CD4-positive, alpha-beta T cell treated with Interleukin-6 at 100 ng/mL for 8 hours (primary cell): ENCODE measurements around the gene NEDD1.

ENCODE experiments used
- DNase-seq: peaks from one replicate; pipeline ENCODE4 v3.0.0-alpha.2; 2020; ENCODE audit warnings: mixed read lengths, low spot score

NEDD1 gene

DNA sequence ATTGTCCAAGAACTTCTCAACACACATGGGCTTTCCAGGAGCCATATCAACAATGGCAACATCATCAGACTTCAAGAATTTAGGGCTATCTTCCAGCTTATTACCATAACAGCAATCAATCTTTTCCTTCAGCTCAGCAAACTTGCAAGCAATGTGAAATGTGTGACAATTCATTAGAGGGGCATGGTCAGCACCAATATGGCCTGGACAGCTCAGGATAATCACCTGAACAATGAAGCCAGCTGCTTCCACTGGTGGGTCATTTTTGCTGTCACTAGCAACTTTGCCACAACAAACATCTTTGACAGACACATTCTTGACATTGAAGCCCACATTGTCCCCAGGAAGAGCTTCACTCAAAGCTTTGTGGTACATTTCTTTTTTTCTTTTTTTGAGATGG lies 5.9 kb upstream of the NEDD1 start:
- DNase-seq, result no peak

DNA sequence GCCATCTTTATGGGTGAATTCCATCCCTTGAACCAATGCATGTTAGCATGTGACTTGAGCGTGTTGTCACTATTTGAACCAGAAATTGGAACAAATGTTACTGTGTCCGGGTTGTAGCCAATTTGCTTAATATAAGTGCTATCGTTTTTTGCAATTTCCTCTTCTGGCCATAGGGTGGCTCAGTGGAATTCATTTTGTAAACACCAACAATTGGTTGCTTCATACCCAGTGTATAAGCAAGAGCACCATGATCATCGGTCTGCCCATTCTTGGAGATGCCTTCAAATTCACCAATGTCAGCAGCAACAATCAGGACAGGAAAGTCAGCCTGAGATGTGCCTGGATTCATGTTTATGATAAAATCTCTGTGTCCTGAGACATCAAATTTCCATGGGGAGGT lies 5.0 kb upstream of the NEDD1 start:
- no peak for DNase-seq

DNA sequence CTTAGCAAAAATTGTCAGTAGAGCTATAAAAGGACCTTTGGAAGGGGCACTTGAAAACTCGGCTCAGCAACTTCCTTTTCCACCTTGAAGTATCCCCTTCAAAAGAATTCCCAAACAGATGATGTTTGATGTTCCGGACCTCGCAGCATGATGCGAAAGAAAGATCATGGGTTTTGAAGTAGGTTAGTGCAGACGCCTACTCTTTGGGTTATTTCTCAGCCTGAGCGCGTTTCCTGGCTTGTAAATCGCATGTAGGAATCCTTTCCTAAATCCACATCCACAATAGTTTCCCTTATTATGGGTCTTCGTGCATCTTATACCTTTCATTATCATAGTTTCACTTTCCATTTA lies 584 bp upstream of the NEDD1 start:
- DNase-seq, result no peak

DNA sequence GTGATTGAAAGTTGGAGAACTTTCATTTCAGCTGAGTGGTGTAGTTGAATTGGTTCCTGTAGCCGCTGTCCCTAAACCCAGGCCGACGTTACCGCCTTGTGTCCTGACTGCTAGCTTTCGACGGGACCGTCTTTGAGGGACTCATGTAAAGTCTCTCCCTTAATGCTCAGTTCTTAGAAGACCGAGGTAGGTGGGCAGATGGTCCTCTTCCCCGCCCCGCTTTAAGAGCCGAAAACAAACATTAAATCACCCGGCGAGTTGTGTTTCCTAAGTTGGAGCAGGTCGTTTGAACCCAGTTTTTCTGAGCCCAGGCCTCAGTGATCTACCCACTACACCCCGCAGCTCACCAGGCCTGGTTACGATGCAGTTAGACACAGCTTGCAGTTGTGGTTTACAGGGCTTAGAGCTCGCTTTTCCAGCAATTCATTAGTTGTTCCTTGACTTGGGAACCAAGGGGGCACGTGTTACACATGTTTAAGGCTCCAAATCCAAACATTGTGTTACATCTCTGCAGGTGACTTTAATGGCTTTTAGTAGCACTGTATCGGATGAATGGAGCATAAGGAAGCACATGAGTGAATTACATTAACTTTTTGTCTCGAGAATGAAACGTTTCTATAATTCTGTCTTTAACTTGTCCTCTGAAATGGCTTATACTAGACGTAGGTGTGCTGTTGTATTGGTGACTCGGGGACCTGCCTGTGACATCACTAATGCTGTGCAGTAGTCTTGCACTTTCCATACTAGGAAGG lies 790 bp downstream of the NEDD1 start:
- DNase-seq, result peak; percentile 11

- no peak for DNase-seq
These were observed 1.3 kb downstream of the NEDD1 start for GRCh38 chr12:96908423-96908675.

GRCh38 chr12:96912261-96912660 lies 5.2 kb downstream of the NEDD1 start:
- DNase-seq, result no peak

DNA sequence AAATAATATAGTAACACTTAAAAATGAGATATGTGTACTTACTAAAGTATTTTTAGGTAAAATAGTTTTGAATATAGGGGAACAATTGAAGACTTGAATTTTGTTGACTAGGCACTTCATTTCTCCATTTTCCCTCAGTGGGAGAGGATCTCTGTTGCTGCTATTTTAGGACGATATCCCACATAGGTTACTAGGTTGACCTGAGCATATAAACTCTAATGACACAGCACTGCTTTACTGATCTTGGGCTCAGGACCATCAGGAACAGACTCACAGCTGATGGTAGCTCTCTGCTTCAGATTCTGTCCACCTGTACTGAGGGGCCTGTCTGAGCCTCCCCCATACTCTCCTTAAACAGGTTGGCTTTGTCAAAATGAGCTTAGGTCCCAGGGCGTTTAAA lies 5.9 kb downstream of the NEDD1 start:
- no peak for DNase-seq

DNA sequence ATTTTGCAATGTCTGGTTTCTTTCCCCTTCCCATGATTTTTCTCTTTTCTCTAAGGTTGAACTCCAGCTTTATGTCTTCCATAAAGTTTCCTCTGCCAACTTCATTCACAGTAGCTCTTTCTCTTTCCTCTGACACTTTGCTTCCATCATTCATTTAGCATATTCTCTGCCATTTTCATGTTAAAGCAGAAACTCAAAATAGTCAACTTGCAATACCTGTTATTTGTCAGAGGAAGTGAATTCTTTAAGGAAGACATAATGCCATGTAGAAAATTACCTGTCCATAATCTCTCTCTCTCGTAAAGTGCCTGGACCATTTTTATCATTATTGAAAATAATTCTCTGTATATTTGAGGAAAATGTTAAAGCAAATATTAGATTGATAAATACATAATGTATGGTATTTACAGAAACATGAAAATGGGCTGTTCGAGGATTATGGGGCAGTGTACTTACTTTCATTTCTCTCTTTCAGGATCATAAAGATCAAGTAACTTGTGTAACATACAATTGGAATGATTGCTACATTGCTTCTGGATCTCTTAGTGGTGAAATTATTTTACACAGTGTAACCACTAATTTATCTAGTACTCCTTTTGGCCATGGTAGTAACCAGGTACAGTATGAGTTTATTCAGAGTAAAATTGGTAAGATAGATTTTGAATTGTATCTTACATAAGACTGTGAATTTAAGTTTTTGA lies 12.6 kb downstream of the NEDD1 start:
- DNase-seq, result no peak

GRCh38 chr12:96948782-96949181 lies 41.7 kb downstream of the NEDD1 start:
- no peak for DNase-seq

- no peak for DNase-seq
These were observed 72.5 kb downstream of the NEDD1 start for GRCh38 chr12:96979532-96979931.

GRCh38 chr12:96980991-96981414 lies 73.9 kb downstream of the NEDD1 start:
- DNase-seq, result no peak

DNA sequence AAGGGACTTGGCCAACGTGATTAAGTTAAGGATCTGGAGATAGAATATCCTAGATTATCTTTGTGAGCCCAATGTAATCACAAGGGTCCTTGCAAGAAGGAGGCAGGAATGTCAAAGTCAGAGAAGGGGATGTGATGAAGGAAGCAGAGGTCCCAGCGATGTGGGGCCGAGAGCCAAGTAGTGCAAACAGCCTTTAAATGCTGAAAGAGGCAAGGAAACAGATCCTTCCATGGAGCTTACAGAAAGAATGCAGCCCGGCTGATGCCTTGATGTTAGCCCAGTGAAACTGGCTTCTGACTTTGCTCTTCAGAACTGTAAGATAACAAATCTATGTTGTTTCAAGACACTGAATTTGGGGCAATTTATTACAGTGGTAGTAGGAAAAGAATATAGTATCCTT lies 74.9 kb downstream of the NEDD1 start:
- DNase-seq, result no peak

- no peak for DNase-seq
These were observed 75.6 kb downstream of the NEDD1 start for GRCh38 chr12:96982671-96983070.

DNA sequence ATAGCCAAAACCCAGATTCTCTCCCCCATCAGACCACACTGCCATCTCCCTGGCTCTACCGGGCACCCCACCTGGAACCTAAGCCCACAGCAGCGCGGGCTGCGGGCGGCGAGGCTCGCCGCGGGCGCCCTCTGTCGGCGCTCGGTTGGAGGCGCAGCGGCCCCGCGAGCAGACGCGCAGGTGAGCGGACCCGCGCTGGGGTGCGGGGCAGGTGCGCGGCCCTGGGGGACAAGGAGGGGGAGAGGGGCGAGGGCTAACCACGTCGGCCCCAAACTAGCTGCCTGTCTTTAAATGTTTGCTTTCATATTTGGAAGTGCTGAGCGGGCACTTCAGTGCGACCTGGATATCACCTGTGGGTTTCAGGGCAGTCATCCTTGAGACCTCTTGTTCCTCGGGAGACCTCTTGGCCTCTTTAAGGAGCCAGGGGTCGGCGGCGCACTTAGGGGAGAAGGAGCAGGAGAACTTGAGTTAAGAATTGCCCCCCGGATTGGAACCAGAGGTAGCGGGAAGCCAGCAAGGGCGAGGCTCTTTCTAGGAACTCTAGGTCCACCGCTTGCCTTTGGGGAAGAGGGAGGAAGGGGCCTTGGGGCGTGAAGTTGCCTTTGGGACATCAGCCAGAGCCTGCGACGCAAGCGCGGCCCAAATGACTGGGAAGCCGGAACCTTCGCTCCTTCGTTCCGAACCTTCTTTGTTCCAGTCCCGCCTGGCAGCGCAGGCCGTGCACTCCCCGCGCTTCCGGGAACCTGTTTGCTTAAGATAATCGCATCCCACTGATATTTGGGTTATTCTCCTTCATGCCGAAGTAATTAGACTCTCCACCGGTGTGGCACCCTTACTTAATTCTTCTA lies 78.7 kb downstream of the NEDD1 start:
- peak; percentile 17 for DNase-seq

- no peak for DNase-seq
These were observed 79.9 kb downstream of the NEDD1 start for GRCh38 chr12:96986883-96987523.

DNA sequence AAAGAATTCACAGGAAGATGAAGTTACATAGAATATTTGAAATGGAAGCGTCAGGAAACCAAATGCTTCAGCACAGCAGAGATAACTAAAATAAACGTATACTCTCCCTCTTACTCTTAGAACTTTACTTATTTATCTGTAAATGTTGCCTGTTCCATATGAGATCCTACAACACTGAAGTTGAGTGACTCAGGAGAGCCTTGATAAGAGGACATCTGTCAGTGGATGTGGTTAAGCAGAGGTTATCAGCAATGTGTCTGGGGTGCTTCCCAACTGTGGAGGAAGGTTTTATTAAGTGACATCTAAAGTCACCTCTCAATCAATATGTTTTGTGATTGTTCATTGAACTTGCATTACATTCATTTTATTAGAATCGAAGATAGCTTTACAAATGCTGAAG lies 81.9 kb downstream of the NEDD1 start:
- DNase-seq, result no peak

DNA sequence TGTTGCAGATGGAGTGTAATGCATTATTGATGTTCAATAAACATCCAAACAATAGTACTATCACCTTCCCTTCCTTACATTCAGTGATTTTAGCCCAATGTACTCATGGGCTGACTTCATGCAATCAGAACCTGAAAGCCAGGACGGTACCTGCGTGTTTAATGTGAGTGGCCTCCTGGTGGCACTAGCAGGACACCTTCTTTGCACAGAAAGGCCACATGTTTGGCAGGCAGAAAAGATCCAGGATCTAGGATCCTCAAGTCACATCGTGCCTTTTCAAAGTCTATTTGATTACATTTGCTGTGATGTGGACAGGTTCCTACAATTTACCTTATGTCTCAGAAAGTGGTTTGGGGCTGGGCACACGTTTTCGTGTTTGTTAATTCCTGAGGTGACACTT lies 82.9 kb downstream of the NEDD1 start:
- no peak for DNase-seq

GRCh38 chr12:96994900-96995299 lies 87.8 kb downstream of the NEDD1 start:
- DNase-seq, result no peak

GRCh38 chr12:96995861-96996260 lies 88.8 kb downstream of the NEDD1 start:
- DNase-seq, result no peak

GRCh38 chr12:96997797-96998484 lies 90.9 kb downstream of the NEDD1 start:
- DNase-seq, result no peak

- DNase-seq, result no peak
These were observed 96.2 kb downstream of the NEDD1 start for GRCh38 chr12:97003276-97003675.
